HFFc6 (cell line): ENCODE measurements around the gene FBXW9. TPM values are rescaled to one million over a fixed set of nuclear protein-coding genes. Genes with fewer than 3 reads are reported as not detected.

Source experiments
- DNase-seq: peaks from one replicate; pipeline ENCODE4 v3.0.0-alpha.2; 2018
- H3K27ac Mint-ChIP-seq: 2 replicates; pipeline ENCODE4 v1.8.0; 2020; ENCODE audit warnings: mild to moderate bottlenecking, mixed read lengths
- H3K27me3 Mint-ChIP-seq: 2 replicates; pipeline ENCODE4 v1.8.0; 2021; ENCODE audit warnings: mild to moderate bottlenecking, moderate library complexity, mixed read lengths; ENCODE audit not compliant: insufficient read depth
- H3K36me3 Mint-ChIP-seq: 2 replicates; pipeline ENCODE4 v1.8.0; 2021; ENCODE audit warnings: low read depth, mixed read lengths
- H3K4me1 Mint-ChIP-seq: 2 replicates; pipeline ENCODE4 v1.8.0; 2020; ENCODE audit warnings: low read depth, mixed read lengths
- H3K4me3 Mint-ChIP-seq: 2 replicates; pipeline ENCODE4 v1.8.0; 2020; ENCODE audit warnings: mild to moderate bottlenecking, moderate library complexity, mixed read lengths
- H3K9me3 Mint-ChIP-seq: 2 replicates; pipeline ENCODE4 v1.8.0; 2020; ENCODE audit warnings: mild to moderate bottlenecking, mixed read lengths
- CTCF ChIP-seq: fragments of 200-600 bp; sonication (generic); IDR thresholded peaks from 2 replicates; pipeline ENCODE4 v1.5.0; 2021; ENCODE audit warnings: antibody characterized with exemption, mild to moderate bottlenecking
- long read RNA-seq: library from polyadenylated mRNA; unstranded; transcript quantifications from one replicate; pipeline ENCODE4 v2.0.0, GENCODE V29; 2019
- total RNA-seq, 6 experiments: library from RNA; stranded (reverse); fragmentation: NEBNext Ultra II Directional; extraction: Animal tissue kit (Norgen Biotek cat#: 25700); gene quantifications; 2 replicates in 1 of 6; 3 replicates in 5 of 6; pipeline ENCODE4 v1.2.3, GENCODE V29; 2021

FBXW9 gene
- 1 to 10 TPM; 4.5 to 7.1 (median 5.4) TPM for total RNA-seq
- long read RNA-seq, transcript FBXW9-201 (10 exons, 1,738 nt): major isoform, 8 of 9 reads
- long read RNA-seq, partial matches to known transcripts: 1 of 9 reads
- long read RNA-seq, other reads (novel, unspliced or antisense): 0 of 9 reads

DNA sequence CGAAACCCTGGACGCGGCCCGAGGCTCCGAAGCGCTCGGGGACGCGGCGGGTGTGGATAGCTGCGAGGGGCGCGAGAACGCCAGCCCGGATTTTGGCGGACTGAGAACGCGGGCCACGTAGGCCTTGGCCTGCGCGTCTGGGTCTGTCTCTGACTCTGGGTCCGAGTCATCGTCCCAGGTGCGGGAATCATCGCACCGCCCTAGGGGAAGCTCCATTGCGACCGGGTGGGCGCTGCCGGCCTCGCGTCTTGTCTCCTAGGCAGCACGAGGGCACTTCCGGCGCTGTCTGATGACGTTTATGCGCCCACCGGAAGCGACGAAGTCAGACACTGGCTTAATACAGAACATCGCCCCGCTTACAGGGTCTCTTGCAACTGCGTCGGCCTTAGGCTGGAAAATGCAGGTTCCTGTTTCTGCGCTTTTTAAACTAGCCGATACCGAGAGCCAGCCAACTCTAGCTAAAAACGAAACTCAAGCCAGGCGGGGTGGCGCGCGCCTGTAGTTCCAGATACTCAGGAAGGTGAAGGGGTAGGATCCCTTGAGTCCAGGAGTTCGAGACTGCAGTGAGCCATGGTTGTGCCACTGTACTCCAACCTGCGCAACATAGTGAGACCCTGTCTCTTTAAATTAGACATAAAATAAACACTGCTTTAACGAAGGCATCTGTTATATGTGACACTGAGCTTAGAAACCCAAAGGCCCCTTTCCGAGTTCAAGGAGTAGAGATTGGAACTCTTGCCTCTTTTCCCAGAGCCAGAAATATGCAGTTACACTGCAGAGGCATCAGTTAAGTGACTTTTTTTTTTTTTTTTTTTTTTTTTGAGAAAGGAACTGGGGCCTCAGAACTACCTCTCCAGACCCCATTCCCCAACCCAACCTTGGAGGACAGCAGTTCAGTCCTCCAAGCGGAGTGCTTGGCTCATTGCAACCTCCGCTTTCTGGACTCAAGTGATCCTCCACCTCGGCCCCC, at the start of gene FBXW9:
FBXW9 (minus strand) TSS at position 266 of the 970 bp plus-strand sequence; CDS start at position 216, 50 bp downstream.
- Mint-ChIP-seq H3K9me3 (no peaks in the 10 kb centered on the region), H3K36me3 (peaks cover 10% of the 10 kb centered on the region), H3K4me3 (peak within 1 kb of the TSS; percentile 89), H3K4me1 (peaks cover 11% of the 10 kb centered on the region), H3K27me3 (no peaks in the 10 kb centered on the region; the same call in 1 of the 2 replicates), H3K27ac (peak within 1 kb of the TSS; percentile 82)
- DNase-seq: peak; percentile 89
- no peak for TF ChIP-seq CTCF

GRCh38 chr19:12745166-12745897, 48.9 kb upstream of the FBXW9 start:
- Mint-ChIP-seq H3K4me1 (no peaks in the 10 kb centered on the region), H3K4me3 (no peak overlapping the region), H3K36me3 (peaks cover 31% of the 10 kb centered on the region), H3K27ac (no peak overlapping the region), H3K27me3 (peaks cover 2% of the 10 kb centered on the region), H3K9me3 (no peaks in the 10 kb centered on the region)
- DNase-seq: no peak
- TF ChIP-seq CTCF: no peak

GRCh38 chr19:12737835-12738351, 41.5 kb upstream of the FBXW9 start:
- peak overlapping the region; percentile 94 for H3K27ac Mint-ChIP-seq
- no peak for TF ChIP-seq CTCF
- peaks cover 4% of the 10 kb centered on the region for H3K27me3 Mint-ChIP-seq
- H3K9me3 Mint-ChIP-seq: no peaks in the 10 kb centered on the region
- DNase-seq: no peak
- peaks cover 18% of the 10 kb centered on the region for H3K36me3 Mint-ChIP-seq
- peak overlapping the region; percentile 100 for H3K4me3 Mint-ChIP-seq
- H3K4me1 Mint-ChIP-seq: peaks cover 31% of the 10 kb centered on the region

GRCh38 chr19:12736995-12737834, 40.8 kb upstream of the FBXW9 start, which contains the start of gene GET3:
Gene GET3 (plus strand): TSS chr19:12737497. CDS start chr19:12737506, 9 bp downstream.
- Mint-ChIP-seq H3K27ac (peak within 1 kb of the TSS; percentile 94), H3K4me1 (peaks cover 37% of the 10 kb centered on the region), H3K36me3 (peaks cover 21% of the 10 kb centered on the region), H3K27me3 (peaks cover 4% of the 10 kb centered on the region), H3K9me3 (no peaks in the 10 kb centered on the region), H3K4me3 (peak within 1 kb of the TSS; percentile 100)
- peak; percentile 100 for DNase-seq
- TF ChIP-seq CTCF: no peak
